GM18511 (cell line): ENCODE data around the gene SLC39A2.
"Not testable (repeated sequence)": the region's sequence is repeated elsewhere in the genome, so short reads cannot be mapped to it uniquely, and the experiment has no call there.

Experiments
- ATAC-seq: cut with Tn5 transposase; IDR thresholded peaks from one replicate; pipeline ENCODE4 v1.9.1; 2021; ENCODE audit warnings: mild to moderate bottlenecking, moderate library complexity; ENCODE audit not compliant: unreplicated experiment

The SLC39A2 gene

DNA sequence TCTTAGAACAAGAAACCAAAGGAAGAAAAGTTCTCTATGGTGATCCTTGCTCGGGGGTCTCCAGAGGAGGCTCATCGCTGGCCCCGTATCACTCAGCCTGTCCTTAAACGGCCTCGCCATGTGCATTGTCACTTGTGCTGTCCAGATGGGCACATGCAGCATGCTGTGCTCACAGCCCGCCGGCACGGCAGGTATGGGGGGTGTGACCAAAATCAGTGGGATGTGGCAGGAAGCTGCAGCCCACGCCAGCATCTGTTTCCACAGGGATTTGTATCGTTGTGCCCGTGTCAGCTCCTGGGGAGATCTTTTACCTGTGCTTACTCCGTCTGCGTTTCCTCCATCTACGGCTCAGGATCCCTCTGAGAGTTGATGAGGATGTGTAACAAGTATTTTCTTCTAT is 2.6 kb upstream of the SLC39A2 start:
- ATAC-seq = no peak

DNA sequence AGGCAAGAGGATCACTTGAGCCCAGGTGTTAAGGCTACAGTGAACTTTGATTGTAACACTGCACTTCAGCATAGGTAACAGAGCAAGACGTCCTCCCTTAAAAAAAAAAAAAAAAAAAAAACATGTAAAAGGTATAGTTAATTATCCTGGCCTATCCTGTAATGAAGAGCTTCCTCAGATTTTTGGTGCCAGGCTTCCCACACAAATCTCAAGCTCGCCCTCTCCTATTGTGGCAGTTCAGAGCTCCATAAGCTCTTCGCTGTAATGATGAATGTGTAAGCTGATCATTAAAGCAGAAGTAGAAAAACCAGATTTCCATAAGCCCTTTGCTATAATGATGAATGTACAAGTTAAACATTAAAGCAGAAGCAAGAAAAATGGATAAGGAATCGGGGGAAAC is 2.0 kb upstream of the SLC39A2 start:
- ATAC-seq = no peak

DNA sequence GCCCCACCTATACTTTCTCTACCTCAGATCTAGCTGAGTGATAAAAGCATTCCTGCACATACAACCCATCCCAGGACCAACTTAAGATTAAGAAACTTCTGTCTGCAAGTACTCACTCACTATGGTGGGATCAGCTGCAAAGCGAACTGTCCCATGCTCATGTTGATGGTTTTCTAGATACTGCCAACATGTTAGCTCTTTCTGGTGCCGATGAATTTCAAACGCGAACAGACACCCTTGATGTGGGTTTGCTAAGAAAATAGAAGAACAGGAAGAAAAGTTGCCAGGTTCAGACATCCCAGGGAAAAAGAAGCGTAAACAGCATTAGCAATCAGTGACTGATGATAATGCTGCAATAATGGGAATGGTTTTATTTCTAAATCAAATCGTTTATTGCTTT is 1.5 kb upstream of the SLC39A2 start:
- ATAC-seq = no peak

DNA sequence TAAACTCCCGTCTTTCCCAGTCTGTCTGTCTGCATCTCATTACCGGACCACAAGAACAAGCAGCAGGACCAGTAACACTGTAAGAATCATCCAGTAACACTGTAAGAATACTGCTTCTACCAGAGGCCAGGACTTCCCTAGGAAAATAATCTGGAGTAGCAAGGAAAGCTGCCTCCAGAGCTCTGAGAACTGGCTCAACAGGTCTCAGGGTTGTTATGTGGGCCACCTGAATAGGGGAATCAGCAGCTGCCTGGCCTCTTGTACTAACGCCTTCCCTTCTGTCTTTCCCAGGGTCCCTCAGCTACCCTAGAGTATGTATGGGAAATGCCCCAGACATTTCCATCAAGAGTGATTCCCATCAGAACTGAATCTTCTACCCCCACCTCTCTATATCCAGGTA is 954 bp upstream of the SLC39A2 start:
- ATAC-seq = no peak

DNA sequence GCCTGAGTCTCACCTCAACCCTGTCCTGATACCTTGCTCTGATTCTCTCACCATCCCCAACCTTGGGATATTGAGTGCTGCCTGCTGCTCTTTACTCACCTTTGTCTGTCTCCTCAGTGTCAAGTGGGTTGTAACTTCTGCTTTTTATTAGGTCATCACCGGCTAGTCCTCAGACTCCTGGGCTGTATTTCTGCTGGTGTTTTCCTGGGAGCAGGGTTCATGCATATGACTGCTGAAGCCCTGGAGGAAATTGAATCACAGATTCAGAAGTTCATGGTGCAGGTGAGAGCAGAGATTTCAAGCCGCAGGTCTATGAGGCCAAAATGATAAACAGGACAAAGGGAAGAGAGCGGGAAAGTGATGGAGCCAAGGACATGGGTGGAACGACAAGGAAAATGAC is 498 bp downstream of the SLC39A2 start:
- no peak for ATAC-seq

DNA sequence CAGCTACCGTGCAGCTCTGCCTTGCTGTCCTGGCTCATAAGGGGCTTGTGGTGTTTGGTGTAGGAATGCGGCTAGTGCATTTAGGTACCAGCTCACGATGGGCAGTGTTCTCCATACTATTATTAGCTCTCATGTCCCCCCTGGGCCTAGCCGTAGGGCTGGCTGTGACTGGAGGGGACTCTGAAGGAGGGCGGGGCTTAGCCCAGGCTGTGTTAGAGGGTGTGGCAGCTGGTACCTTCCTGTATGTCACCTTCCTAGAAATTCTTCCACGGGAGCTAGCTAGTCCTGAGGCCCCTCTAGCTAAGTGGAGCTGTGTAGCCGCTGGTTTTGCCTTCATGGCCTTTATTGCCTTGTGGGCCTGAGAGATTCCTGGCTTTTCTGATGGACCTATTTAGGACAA is 2.1 kb downstream of the SLC39A2 start:
- no peak for ATAC-seq

DNA sequence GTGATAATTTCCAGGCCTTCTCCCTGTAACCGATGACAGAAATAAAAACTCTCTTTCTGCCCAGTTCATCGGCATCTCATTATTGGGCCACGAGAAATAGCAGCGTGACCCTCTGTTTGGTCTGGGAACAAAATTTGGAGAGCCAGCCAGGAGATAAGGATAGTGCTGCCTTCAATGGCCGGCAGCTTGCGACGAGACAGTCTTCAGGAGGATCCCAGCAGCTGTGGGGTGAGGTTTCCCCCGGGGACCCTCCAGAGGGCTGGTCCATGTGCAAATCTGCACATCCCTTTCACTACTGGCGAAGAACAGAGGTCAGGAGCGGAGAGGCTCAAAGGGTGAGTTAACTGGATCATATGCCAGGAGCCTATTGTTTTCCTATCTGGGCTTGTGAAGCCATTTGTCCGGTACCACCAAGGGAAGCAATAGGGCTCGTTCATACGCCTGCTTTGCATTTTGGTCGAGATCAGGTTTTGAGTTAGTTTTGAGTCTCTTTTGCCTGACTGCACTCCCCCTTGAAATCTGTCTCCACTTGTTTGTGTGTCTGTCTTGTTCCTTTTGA is 4.8 kb downstream of the SLC39A2 start:
- no peak for ATAC-seq

DNA sequence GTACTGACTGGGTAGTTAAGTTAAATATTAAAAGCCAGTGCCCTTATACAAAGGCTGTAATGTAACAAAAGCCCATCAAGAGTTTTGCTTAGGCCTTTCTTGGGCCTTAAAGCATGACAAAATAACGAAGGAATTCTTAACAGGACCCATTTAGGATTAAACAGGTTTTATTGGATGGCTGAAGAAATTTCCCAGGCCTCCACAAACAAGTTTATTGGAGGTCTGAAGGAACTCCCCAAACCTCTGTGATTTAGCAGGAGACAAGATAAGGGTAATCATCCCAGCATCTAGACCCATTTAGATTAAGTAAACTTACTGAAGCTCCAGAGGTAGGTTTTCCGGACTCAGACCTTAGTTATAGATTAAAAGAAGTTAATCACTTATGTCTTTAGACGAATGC is 10.6 kb downstream of the SLC39A2 start:
- ATAC-seq = not testable (repeated sequence)

DNA sequence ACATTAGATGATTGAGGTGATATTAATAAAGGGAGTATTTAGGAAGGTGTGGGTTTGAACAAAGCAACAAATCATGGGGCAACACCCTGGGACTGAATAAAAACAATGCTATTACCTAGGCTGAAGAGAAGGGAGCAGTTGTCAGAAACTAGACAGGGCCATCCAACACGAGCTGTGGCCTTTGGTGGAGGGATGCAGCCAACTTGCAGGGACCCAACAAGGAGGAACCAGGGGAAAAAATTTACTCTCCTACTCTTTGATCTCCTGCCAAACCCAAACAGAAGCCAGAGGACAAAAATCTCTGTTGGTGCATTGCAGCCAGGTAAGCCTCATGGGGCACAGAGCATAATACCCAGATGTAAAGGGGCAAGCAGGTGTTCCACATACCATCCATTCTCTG is 12.0 kb downstream of the SLC39A2 start:
- no peak for ATAC-seq

DNA sequence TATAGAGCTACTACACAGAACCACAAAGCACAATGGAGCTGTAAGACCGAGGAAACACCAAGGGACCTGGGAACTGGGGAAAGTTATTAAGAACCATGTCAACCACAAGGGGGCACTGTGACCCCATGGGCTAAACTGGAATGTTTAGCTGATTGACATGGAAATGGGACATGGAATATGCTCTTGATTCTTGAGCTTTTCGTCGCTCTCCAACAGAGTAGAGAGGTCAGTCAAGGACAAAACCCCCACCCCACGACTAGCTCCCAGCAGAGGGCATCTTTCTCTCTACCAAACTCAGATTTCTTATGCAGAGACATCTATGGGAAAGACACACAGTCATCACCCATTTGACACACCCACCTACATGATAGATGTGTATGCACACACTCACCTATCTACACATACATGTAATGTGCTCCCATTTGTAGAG is 15.7 kb downstream of the SLC39A2 start:
- no peak for ATAC-seq

DNA sequence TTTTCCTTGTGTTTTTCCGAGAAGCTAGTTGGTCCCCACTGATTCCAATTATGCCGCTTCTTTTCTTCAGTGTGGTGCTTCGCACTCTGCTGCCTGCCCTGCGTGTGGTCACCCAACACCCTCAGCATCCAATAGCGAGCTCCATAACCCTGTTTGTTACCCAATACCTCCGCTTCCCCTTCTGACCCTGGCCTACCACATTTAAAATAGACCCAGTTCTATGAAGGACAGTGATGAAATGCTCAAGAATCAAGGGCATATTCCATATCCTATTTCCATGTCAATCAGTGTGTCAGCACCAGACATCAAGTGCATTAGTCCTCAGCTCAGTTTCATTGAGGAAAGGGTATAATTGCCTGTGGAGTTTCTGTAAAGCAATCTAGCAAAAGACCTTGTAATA is 16.2 kb downstream of the SLC39A2 start:
- ATAC-seq = no peak

DNA sequence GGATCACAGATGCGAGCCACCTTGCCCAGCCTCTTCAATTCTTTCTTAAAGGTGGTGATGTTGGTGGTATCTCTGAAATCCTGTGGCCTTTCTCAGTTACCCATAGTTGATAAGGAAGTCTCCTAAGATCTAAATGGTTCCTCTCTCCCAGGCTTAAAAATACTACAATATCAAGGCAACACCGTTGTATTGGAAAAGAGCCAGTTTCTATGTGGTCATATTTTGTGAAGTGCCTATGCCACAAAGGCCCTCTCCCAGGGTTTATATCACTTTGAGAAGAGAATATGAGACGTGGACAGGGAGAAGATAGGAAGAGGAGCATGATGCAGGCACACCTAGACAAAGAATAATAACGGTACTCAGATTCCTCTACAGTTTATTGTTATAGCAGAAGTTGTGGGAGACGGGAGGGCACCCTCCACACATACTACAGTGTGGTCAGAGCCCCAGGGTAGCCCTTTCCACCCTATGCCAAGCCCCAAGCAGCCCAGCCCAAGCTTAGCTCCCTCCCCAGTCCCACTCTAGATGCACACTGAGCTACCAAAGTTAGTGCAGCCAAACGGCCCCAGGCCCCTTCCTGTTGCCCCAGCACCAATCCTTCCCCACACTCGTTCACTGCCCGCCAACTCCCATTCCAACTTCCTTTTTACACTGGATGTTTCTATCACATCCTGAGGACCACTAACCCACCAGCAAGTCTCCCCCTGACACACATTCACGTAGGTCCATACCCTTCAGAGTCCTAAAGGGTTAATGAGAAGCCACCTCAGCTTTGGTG is 17.5 kb downstream of the SLC39A2 start:
- ATAC-seq = no peak

DNA sequence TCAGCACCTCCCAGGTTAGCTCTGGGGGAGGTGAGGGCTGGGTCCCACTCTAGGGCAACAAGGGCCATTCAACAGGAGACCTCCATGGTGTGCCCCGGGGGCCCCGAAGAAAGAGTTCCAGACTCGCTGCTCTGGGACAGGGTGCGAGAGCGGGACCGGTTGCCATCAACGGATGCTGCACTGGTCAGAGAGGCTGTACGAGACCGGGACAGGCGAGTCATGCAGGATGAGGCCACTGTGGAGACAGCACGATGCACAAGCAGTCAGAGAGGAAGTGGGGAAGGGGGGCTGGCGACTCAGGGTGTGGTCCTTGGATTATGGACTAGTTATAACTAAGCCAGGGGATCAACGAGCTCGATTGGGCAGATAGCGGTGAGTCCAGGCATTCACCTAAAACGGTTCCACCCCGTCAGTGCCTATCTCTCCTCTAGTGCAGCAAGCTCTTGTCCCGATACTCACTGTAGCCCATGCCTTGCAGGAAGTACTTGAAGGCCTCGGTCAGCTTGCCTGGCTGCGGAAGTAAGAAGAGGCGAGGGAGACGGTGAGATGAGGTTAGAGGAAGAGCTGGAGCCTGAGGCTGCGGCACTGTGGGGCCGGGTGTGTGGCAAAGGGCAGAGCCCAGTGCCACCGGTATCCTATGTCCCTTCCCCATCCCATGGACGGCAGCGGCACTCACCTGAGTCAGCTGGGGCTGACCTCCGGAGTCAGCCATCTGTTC is 18.6 kb downstream of the SLC39A2 start:
- no peak for ATAC-seq

DNA sequence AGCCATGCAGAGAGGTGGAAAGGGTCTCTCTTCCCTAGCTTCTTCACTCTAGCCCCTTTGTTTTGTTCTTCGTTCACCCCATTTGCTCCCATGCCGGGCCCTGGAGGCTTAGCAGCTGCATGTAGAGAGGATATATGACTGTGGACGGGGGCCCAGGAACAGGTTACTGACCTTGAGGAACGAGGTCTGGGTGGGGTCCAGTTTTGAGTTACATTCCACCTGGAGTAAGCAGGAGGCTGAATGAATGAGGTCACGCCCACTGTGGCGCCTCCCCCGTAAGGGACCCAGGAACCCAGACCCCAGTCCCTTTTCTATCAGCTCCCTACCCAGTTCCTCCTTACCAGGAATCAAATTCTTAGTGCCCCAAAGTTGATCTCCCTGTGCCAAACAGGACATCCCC is 19.2 kb downstream of the SLC39A2 start:
- ATAC-seq = no peak

DNA sequence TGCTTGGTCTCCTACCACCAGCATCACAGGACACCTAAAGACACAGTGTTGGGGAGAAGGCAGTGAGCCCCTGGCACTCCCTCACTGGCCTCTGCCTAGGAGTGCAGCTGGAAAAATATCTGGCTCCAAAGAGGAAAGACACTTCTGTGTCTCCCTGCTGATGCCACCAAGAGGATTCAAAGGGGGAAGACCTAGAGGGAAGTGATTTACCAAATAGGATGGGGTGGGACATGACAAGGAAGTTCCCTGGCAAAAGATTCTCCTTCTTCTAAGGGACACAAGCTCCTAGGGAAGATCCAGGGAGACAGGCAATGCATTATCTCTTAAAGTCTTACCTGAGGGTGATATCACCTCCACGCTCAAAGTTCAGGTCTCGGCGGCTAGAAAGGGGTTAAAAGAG is 19.7 kb downstream of the SLC39A2 start:
- no peak for ATAC-seq

DNA sequence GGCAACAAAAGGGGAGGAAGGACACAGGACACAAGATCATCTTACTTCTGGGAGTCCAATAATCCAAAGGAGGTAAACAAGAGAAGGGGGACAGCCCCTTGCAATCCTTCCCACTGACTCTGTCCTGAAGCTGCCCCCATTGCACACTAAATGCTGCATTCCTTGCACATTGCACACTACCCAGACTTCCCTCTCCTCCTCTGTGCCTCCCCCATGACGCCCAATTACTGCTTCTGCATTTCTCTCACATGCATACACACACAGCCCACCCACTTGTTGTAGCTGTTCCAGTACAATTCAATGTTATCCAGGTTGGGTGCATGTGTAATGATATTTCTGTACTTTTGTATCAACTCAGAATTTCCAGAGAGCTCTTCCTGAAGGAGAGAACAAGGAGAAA is 20.3 kb downstream of the SLC39A2 start:
- ATAC-seq = no peak

DNA sequence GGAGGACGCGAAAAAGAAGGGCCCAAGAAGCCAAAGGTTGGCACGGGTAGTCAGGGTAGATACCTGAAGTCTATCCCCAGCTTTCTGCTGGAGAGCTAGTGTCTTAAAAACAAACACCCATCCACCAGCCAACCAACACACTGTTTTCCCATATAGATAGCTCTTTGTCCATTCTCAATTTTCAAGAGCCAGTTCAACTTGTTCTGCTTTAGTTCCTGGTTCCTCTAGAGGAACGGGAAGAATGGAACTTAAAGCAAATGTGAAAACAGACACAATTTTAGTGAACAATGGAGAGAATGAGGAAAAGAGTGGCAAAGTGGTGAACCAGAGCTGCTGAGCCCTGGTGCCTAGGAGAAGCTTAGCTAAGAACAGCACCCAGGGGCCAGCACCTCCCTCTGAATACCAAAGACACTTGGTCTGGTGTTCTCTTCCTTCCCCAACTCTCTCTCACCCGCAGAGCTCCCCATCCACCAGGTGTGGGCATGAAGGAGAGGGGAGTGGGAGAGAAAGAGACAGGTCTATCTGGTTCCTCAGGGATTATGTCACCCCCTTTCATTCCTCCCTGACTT is 22.0 kb downstream of the SLC39A2 start:
- no peak for ATAC-seq

DNA sequence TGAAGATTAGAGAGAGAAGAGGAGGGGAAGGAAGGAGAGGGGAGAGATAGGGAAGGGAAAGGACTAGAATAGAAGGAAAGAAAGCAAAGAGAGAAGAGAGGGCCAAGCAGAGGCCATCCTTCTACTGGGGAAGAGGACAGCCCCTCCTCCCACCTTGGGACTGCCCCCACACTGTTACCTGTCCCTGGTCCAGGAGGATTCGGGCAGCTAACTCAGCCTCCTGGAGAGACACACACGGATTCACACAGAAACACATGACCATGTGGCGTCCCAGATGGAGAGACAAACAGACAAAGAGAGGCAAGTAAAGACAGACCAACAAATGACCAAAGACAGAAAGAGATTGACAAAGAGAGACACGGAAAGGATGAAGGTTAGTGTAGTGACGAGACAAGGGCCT is 23.6 kb downstream of the SLC39A2 start:
- no peak for ATAC-seq

DNA sequence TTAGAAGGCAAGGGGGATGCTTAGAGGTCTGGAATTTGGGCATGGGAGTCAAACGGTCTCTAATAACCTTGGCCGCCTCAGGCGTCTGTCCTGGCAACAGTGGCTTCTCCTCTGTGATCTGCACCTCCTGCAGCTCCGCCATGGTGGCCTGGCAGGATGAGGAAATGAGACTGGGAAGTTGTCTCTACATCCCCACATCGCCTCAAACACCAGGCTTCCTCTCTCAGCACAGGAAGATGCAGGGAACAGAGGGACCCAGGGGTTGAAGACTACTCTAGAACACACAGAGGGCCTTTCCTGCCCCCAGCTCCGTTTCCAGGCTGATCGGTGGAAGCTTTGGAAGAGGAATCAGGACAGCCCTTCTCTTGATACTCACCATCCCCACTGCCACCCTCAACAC is 24.1 kb downstream of the SLC39A2 start:
- no peak for ATAC-seq

DNA sequence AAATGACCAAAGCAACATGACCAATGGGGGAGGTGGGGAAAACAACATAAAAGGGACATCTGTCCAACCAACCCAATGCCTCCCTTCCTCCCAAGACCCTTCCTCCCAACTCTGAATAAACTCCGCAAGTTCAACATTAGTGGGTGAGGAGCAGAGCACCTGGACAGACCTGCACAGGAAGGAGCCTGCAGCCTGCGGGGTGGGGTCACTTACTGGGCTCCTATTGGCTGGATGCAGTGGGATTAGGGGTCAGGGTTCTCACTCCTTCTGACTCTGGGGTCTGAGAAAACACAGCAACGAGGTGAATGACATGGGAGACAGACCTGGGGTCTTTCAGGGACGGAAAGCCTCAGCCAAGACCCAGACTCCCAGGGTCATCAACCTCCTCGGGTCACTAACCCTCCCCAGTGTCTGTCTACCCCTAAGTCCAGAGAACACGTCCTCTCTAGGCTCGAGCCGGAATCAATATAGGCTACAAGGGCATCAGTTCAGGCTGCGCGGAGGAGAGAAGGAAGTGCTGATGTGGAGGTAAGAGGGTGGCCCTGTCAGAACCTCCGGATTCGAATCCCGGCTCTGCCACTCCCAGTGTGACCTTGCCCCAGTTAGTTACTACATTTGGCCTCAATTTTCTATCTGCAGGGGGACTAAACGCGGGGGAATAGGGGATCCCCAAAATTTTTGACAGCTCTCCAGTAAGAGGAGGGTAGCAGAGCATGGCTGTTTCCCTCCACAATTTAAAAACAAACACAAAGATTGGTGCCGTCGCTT is 24.9 kb downstream of the SLC39A2 start:
- ATAC-seq = no peak
